ENCODE results near the gene STRA6.

The STRA6 gene

GRCh38 chr15:74234598-74234875 is 31.9 kb upstream of the STRA6 start:
- TF ChIP-seq CTCF (IDR thresholded peaks at IDR 0.05; ENCODE audit: control insufficient read depth, extremely low read depth, insufficient read depth): no peak
- no peak for DNase-seq (ENCODE audit: low read depth)
- H3K4me3 ChIP-seq (ENCODE audit: low read depth, low read length): no peak overlapping the region

GRCh38 chr15:74233851-74234597 is 31.4 kb upstream of the STRA6 start:
- H3K4me3 ChIP-seq (ENCODE audit: low read depth, low read length): no peak overlapping the region
- no peak for TF ChIP-seq CTCF (IDR thresholded peaks at IDR 0.05; ENCODE audit: control insufficient read depth, extremely low read depth, insufficient read depth)
- no peak for DNase-seq (ENCODE audit: low read depth)

GRCh38 chr15:74233373-74233772 is 30.8 kb upstream of the STRA6 start:
- no peak for TF ChIP-seq CTCF (IDR thresholded peaks at IDR 0.05; ENCODE audit: control insufficient read depth, extremely low read depth, insufficient read depth)

GRCh38 chr15:74231475-74231874 is 28.9 kb upstream of the STRA6 start:
- TF ChIP-seq CTCF (IDR thresholded peaks at IDR 0.05; ENCODE audit: control insufficient read depth, extremely low read depth, insufficient read depth): no peak
- no peak for DNase-seq (ENCODE audit: low read depth)
- no peak overlapping the region for H3K4me3 ChIP-seq (ENCODE audit: low read depth, low read length)

More at GRCh38 chr15:74233373-74233772, 30.8 kb upstream of the STRA6 start:
- H3K4me3 ChIP-seq (ENCODE audit: low read depth, low read length): no peak overlapping the region
- no peak for DNase-seq (ENCODE audit: low read depth)

- no peak for TF ChIP-seq CTCF (IDR thresholded peaks at IDR 0.05; ENCODE audit: control insufficient read depth, extremely low read depth, insufficient read depth)
- no peak overlapping the region for H3K4me3 ChIP-seq (ENCODE audit: low read depth, low read length)
- DNase-seq (ENCODE audit: low read depth): no peak
These were observed 27.1 kb upstream of the STRA6 start for GRCh38 chr15:74229686-74230085.

- no peak for TF ChIP-seq CTCF (IDR thresholded peaks at IDR 0.05; ENCODE audit: control insufficient read depth, extremely low read depth, insufficient read depth)
- no peak overlapping the region for H3K4me3 ChIP-seq (ENCODE audit: low read depth, low read length)
- DNase-seq (ENCODE audit: low read depth): no peak
These were observed 26.1 kb upstream of the STRA6 start for GRCh38 chr15:74228723-74229081.

Data from LNCaP clone FGC (cell line).